Measurements from ENCODE around the gene KCTD4.

Gene KCTD4

DNA sequence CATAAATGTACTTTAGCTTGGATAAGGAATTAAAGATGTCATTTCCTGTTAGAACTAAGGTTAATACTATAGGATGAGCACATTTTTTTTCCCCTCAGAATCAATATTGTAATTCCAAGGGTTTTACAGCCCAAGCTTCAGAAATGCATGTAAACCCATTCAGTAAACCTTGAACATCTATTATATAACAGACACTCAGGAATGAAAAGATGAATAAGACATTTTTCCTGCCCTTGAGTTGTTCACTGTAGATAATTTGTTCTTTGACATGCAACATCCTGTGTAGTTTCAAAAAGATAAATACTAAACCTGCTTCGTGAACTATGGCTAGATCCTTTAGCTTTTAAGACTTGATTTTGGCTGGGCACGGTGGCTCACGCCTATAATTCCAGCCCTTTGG is 21.7 kb upstream of the KCTD4 start:
- Mint-ChIP-seq H3K27me3 (ENCODE audit: low read depth, poor library complexity) (no peaks in the 10 kb centered on the region), H3K9me3 (no peaks in the 10 kb centered on the region), H3K27ac (no peak overlapping the region), H3K36me3 (ENCODE audit: low read depth) (peaks cover 14% of the 10 kb centered on the region), H3K4me1 (peaks cover 15% of the 10 kb centered on the region), H3K4me3 (no peak overlapping the region)
- DNase-seq = no peak
- TF ChIP-seq CTCF (IDR thresholded peaks at IDR 0.05) = no peak

GRCh38 chr13:45220403-45220802 is 19.6 kb upstream of the KCTD4 start:
- peaks cover 27% of the 10 kb centered on the region for H3K36me3 Mint-ChIP-seq (ENCODE audit: low read depth)
- H3K27ac Mint-ChIP-seq = no peak overlapping the region
- no peak overlapping the region for H3K4me3 Mint-ChIP-seq
- H3K27me3 Mint-ChIP-seq (ENCODE audit: low read depth, poor library complexity) = peaks cover 2% of the 10 kb centered on the region
- peaks cover 31% of the 10 kb centered on the region for H3K4me1 Mint-ChIP-seq
- no peak for TF ChIP-seq CTCF (IDR thresholded peaks at IDR 0.05)
- H3K9me3 Mint-ChIP-seq = no peaks in the 10 kb centered on the region
- DNase-seq = no peak

DNA sequence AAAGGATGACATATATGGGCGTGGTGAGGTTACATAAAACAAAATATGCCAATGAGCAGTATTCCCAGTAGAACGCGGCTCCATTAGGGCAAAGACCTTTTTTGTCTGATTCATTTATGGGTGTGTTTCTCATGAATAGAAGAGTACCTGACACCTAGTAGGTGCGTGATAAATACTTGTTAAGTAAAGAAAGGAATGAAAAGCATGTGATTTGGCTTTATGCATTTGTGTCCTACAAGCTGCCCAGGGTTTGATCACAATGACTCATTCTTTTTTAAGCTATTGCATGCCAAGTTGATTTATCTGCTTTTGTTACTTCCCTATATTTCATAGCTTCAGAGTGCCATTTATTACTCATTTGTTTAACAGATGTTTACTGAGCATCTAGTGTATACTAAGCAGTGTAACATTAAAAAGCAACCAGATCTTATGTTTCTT is 19.1 kb upstream of the KCTD4 start:
- Mint-ChIP-seq H3K27me3 (ENCODE audit: low read depth, poor library complexity) (peaks cover 2% of the 10 kb centered on the region), H3K4me1 (peaks cover 31% of the 10 kb centered on the region), H3K36me3 (ENCODE audit: low read depth) (peaks cover 27% of the 10 kb centered on the region), H3K27ac (no peak overlapping the region), H3K4me3 (no peak overlapping the region), H3K9me3 (no peaks in the 10 kb centered on the region)
- no peak for TF ChIP-seq CTCF (IDR thresholded peaks at IDR 0.05)
- no peak for DNase-seq

- H3K36me3 Mint-ChIP-seq (ENCODE audit: low read depth) = peaks cover 27% of the 10 kb centered on the region
Observed at GRCh38 chr13:45219123-45219891, 18.5 kb upstream of the KCTD4 start.

DNA sequence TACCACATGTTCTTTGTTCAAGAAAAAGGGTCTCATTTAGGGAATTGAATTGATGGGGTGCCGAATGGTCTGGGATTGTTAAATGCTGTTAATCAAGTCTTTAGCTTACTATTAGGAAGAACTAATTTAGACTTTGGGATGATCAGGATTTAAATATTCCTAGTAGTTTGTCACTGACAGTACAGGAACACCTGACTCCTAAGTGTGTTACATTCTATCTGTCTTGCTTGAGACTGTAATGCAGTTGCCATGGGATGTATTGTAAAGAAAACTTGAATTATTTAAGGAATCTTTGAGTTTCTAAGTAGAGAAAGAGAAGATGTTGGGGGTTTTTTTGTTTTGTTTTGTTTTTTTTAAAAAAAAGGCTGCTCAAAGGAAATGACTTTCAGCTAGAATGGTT is 17.8 kb upstream of the KCTD4 start:
- no peak for TF ChIP-seq CTCF (IDR thresholded peaks at IDR 0.05)
- Mint-ChIP-seq H3K9me3 (no peaks in the 10 kb centered on the region), H3K4me3 (no peak overlapping the region), H3K36me3 (ENCODE audit: low read depth) (peaks cover 27% of the 10 kb centered on the region), H3K4me1 (peaks cover 31% of the 10 kb centered on the region), H3K27ac (no peak overlapping the region), H3K27me3 (ENCODE audit: low read depth, poor library complexity) (peaks cover 2% of the 10 kb centered on the region)
- no peak for DNase-seq

More at GRCh38 chr13:45219123-45219891, 18.5 kb upstream of the KCTD4 start:
- Mint-ChIP-seq H3K4me3 (no peak overlapping the region), H3K4me1 (peaks cover 31% of the 10 kb centered on the region), H3K27ac (no peak overlapping the region), H3K27me3 (ENCODE audit: low read depth, poor library complexity) (peaks cover 2% of the 10 kb centered on the region), H3K9me3 (no peaks in the 10 kb centered on the region)
- no peak for DNase-seq
- TF ChIP-seq CTCF (IDR thresholded peaks at IDR 0.05) = no peak

DNA sequence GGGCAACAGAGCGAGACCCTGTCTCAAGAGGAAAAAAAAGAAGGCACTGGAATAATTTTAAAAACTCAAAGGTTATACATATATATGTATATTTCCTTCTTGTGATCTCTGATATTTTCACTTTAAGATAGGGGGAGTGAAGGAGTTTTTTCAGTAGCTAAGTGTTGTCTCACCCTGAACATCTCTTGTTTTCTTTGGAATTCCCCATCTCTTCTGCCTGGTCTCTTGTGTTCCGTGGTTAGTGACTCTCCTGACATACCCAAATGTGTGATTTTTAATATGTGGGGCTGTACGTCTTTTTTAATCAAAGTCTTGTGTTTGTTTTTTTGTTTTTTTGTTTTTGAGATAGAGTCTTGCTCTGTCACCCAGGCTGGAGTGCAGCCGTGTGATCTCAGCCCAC is 15.3 kb upstream of the KCTD4 start:
- DNase-seq = no peak
- TF ChIP-seq CTCF (IDR thresholded peaks at IDR 0.05) = no peak
- H3K27ac Mint-ChIP-seq = peak overlapping the region; percentile 92
- peaks cover 36% of the 10 kb centered on the region for H3K36me3 Mint-ChIP-seq (ENCODE audit: low read depth)
- H3K4me3 Mint-ChIP-seq = peak overlapping the region; percentile 31
- no peaks in the 10 kb centered on the region for H3K9me3 Mint-ChIP-seq
- peaks cover 31% of the 10 kb centered on the region for H3K4me1 Mint-ChIP-seq
- H3K27me3 Mint-ChIP-seq (ENCODE audit: low read depth, poor library complexity) = peaks cover 2% of the 10 kb centered on the region

Data from nephron progenitor cell (in vitro differentiated cells).